Mesendoderm (in vitro differentiated cells): Measurements from ENCODE around the gene SCN8A.
A peak's percentile ranks its signal among the peaks of the same experiment; 100 is the strongest.

Source experiments
- DNase-seq: peaks from one replicate; pipeline ENCODE4 v3.0.0; 2013
- H2AK5ac ChIP-seq: 2 replicates; pipeline ENCODE4 v1.6.1; 2013; ENCODE audit warnings: low read length, inconsistent platforms
- H2BK120ac ChIP-seq: 2 replicates; pipeline ENCODE4 v1.6.1; 2013; ENCODE audit warnings: low read depth, mild to moderate bottlenecking, low read length, moderate library complexity, mixed read lengths
- H2BK15ac ChIP-seq: replicated peaks from 2 replicates; pipeline ENCODE4 v1.6.1; 2013; ENCODE audit warnings: low read depth, mild to moderate bottlenecking, moderate library complexity
- H2BK5ac ChIP-seq: 2 replicates; pipeline ENCODE4 v1.6.1; 2013; ENCODE audit warnings: low read length, inconsistent platforms
- H3K18ac ChIP-seq: 2 replicates; pipeline ENCODE4 v1.6.1; 2013; ENCODE audit warnings: mild to moderate bottlenecking, low read length, mixed read lengths
- H3K23ac ChIP-seq: one replicate; pipeline ENCODE4 v1.6.1; 2013; ENCODE audit warnings: low read length
- H3K27ac ChIP-seq: 2 replicates; pipeline ENCODE4 v1.5.1; 2013; ENCODE audit warnings: low read depth, mild to moderate bottlenecking, inconsistent platforms, low read length, moderate library complexity
- H3K27me3 ChIP-seq: 2 replicates; pipeline ENCODE4 v1.6.1; 2013; ENCODE audit warnings: low read length, control low read depth, mild to moderate bottlenecking, inconsistent platforms; ENCODE audit not compliant: insufficient read depth, poor library complexity
- H3K36me3 ChIP-seq: 2 replicates; pipeline ENCODE4 v1.6.1; 2013; ENCODE audit warnings: low read length, inconsistent platforms; ENCODE audit not compliant: control insufficient read depth, insufficient read depth
- H3K4ac ChIP-seq: one replicate; pipeline ENCODE4 v1.6.1; 2013; ENCODE audit warnings: low read depth, mild to moderate bottlenecking, low read length, moderate library complexity
- H3K4me1 ChIP-seq: 2 replicates; pipeline ENCODE4 v1.6.1; 2013; ENCODE audit warnings: low read depth, low read length, inconsistent platforms; ENCODE audit not compliant: control insufficient read depth
- H3K4me2 ChIP-seq: 2 replicates; pipeline ENCODE4 v1.6.1; 2013; ENCODE audit warnings: low read length
- H3K4me3 ChIP-seq: 2 replicates; pipeline ENCODE4 v1.5.1; 2013; ENCODE audit warnings: mild to moderate bottlenecking, low read length
- H3K56ac ChIP-seq: one replicate; pipeline ENCODE4 v1.6.1; 2013; ENCODE audit warnings: low read length
- H3K79me1 ChIP-seq: 2 replicates; pipeline ENCODE4 v1.6.1; 2013; ENCODE audit warnings: low read length, inconsistent platforms
- H3K79me2 ChIP-seq: 2 replicates; pipeline ENCODE4 v1.6.1; 2013; ENCODE audit warnings: mild to moderate bottlenecking, low read length; ENCODE audit not compliant: control insufficient read depth, insufficient read depth
- H3K9ac ChIP-seq: 2 replicates; pipeline ENCODE4 v1.6.1; 2013; ENCODE audit warnings: low read length, inconsistent platforms
- H4K5ac ChIP-seq: one replicate; pipeline ENCODE4 v1.6.1; 2013; ENCODE audit warnings: low read length
- H4K8ac ChIP-seq: one replicate; pipeline ENCODE4 v1.6.1; 2013; ENCODE audit warnings: low read depth, mild to moderate bottlenecking, control low read depth, low read length, moderate library complexity
- WGBS: extraction: QIAGEN DNeasy Blood & Tissue Kit; methylation state at CpG from one replicate; pipeline ENCODE4 v1.1.7; 2013; ENCODE audit warnings: low lambda C conversion rate, missing lambda C conversion rate; ENCODE audit not compliant: insufficient coverage; ENCODE audit errors: extremely low coverage; 5-methylcytosine and 5-hydroxymethylcytosine counted together

SCN8A gene

DNA sequence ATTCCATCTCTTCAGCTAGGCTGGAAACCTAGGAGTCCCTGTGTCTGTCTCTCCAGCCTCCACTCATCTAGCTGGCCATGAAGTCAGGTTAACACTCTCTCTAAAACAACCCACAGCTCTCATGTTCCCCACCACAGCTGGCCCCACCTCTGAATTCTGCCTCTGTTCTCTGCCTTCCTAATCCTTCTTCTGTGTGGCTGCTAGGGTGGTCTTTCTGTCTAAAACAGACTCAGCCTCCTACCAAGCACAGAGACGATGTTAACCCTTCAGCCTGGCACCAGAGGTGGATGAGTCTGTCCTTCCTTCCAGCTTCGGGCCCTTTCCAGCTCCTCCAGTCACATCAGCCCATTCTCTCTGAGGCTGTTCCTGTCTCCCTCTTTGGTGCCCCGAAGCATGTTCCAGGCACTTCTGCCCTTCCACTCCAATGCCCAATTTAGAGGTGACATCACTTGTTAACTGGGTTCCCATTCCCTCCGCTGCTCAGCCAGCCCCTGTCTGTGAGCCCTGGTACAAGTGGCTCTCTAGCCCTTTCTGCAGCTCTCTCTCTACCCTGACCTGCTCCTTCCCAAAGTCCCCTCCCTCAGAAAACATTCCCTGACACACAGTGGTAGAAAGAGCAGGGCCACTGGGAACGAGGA is 248.4 kb downstream of the SCN8A start:
- H3K4me1 ChIP-seq, result no peaks in the 10 kb centered on the region

GRCh38 chr12:51840966-51841365 is 249.9 kb downstream of the SCN8A start:
- Histone ChIP-seq H3K36me3 (no peaks in the 10 kb centered on the region), H2BK5ac (no peak overlapping the region), H3K56ac (no peak overlapping the region), H3K79me1 (no peaks in the 10 kb centered on the region), H4K5ac (no peak overlapping the region), H2BK15ac (no peak overlapping the region), H2BK120ac (no peak overlapping the region), H3K9ac (no peak overlapping the region), H3K23ac (no peak overlapping the region), H3K4me1 (no peaks in the 10 kb centered on the region), H4K8ac (no peak overlapping the region), H3K27ac (no peak overlapping the region), H3K79me2 (no peaks in the 10 kb centered on the region), H3K18ac (no peak overlapping the region), H3K4me3 (no peak overlapping the region), H3K4ac (no peak overlapping the region), H2AK5ac (no peak overlapping the region), H3K27me3 (no peaks in the 10 kb centered on the region), H3K4me2 (no peak overlapping the region)
- DNase-seq, result no peak
- WGBS, result no CpG with 5 or more reads among the region's 6 CpGs

More for the DNA sequence above, 248.4 kb downstream of the SCN8A start:
- no peak overlapping the region for H3K23ac ChIP-seq
- H4K5ac ChIP-seq, result no peak overlapping the region
- no peak overlapping the region for H2BK15ac ChIP-seq
- no peak overlapping the region for H4K8ac ChIP-seq
- no peak overlapping the region for H2AK5ac ChIP-seq
- no peak overlapping the region for H3K4me2 ChIP-seq
- H3K9ac ChIP-seq, result no peak overlapping the region
- no peak overlapping the region for H3K27ac ChIP-seq
- H3K36me3 ChIP-seq, result no peaks in the 10 kb centered on the region
- no peak overlapping the region for H3K4me3 ChIP-seq
- H2BK5ac ChIP-seq, result no peak overlapping the region
- no peaks in the 10 kb centered on the region for H3K27me3 ChIP-seq
- no peak overlapping the region for H3K18ac ChIP-seq
- no CpG with 5 or more reads among the region's 5 CpGs for WGBS
- no peaks in the 10 kb centered on the region for H3K79me2 ChIP-seq
- no peak overlapping the region for H3K56ac ChIP-seq
- H3K79me1 ChIP-seq, result no peaks in the 10 kb centered on the region
- no peak for DNase-seq
- no peak overlapping the region for H2BK120ac ChIP-seq
- no peak overlapping the region for H3K4ac ChIP-seq

- Histone ChIP-seq H3K4me1 (peaks cover 5% of the 10 kb centered on the region), H3K18ac (no peak overlapping the region)
These were observed 250.7 kb downstream of the SCN8A start for GRCh38 chr12:51841727-51842126.

GRCh38 chr12:51844854-51845253 is 253.8 kb downstream of the SCN8A start:
- Histone ChIP-seq H3K4me2 (no peak overlapping the region), H2AK5ac (no peak overlapping the region), H3K23ac (no peak overlapping the region), H3K9ac (no peak overlapping the region), H4K8ac (no peak overlapping the region), H3K4me3 (no peak overlapping the region), H3K4ac (no peak overlapping the region), H3K79me1 (no peaks in the 10 kb centered on the region), H3K56ac (no peak overlapping the region), H3K27ac (no peak overlapping the region), H2BK15ac (no peak overlapping the region), H3K79me2 (no peaks in the 10 kb centered on the region), H4K5ac (no peak overlapping the region), H3K18ac (no peak overlapping the region), H3K4me1 (peaks cover 5% of the 10 kb centered on the region), H3K27me3 (no peaks in the 10 kb centered on the region), H3K36me3 (no peaks in the 10 kb centered on the region), H2BK5ac (no peak overlapping the region), H2BK120ac (no peak overlapping the region)
- no peak for DNase-seq
- WGBS, result no CpG with 5 or more reads among the region's 4 CpGs

More at GRCh38 chr12:51841727-51842126, 250.7 kb downstream of the SCN8A start:
- Histone ChIP-seq H3K27me3 (no peaks in the 10 kb centered on the region), H3K36me3 (no peaks in the 10 kb centered on the region), H3K56ac (no peak overlapping the region), H2BK120ac (no peak overlapping the region), H3K79me1 (no peaks in the 10 kb centered on the region), H3K4ac (no peak overlapping the region), H3K4me3 (no peak overlapping the region), H3K79me2 (no peaks in the 10 kb centered on the region), H3K23ac (no peak overlapping the region), H4K5ac (no peak overlapping the region), H4K8ac (no peak overlapping the region), H3K9ac (no peak overlapping the region), H2BK15ac (no peak overlapping the region), H2BK5ac (no peak overlapping the region), H2AK5ac (no peak overlapping the region), H3K4me2 (no peak overlapping the region), H3K27ac (no peak overlapping the region)
- DNase-seq, result no peak
- no CpG with 5 or more reads among the region's 6 CpGs for WGBS

- Histone ChIP-seq H3K36me3 (no peaks in the 10 kb centered on the region), H3K9ac (no peak overlapping the region), H3K79me2 (no peaks in the 10 kb centered on the region), H4K8ac (no peak overlapping the region), H3K4me2 (no peak overlapping the region), H2BK120ac (no peak overlapping the region), H2AK5ac (no peak overlapping the region), H2BK5ac (no peak overlapping the region), H3K27ac (no peak overlapping the region), H3K4ac (no peak overlapping the region), H3K18ac (no peak overlapping the region), H3K79me1 (no peaks in the 10 kb centered on the region), H3K23ac (no peak overlapping the region), H2BK15ac (no peak overlapping the region), H4K5ac (no peak overlapping the region), H3K56ac (no peak overlapping the region), H3K27me3 (no peaks in the 10 kb centered on the region), H3K4me1 (peaks cover 5% of the 10 kb centered on the region), H3K4me3 (no peak overlapping the region)
- WGBS, result no CpG with 5 or more reads among the region's 7 CpGs
- DNase-seq, result no peak
These were observed 254.4 kb downstream of the SCN8A start for GRCh38 chr12:51845482-51845881.

GRCh38 chr12:51846271-51846691 is 255.2 kb downstream of the SCN8A start:
- Histone ChIP-seq H2BK120ac (no peak overlapping the region), H3K36me3 (no peaks in the 10 kb centered on the region), H3K4me3 (no peak overlapping the region), H2AK5ac (no peak overlapping the region), H3K27ac (no peak overlapping the region), H3K9ac (peak overlapping the region; percentile 12), H3K79me1 (no peaks in the 10 kb centered on the region), H4K5ac (no peak overlapping the region), H3K23ac (peak overlapping the region; percentile 50), H4K8ac (no peak overlapping the region), H2BK15ac (no peak overlapping the region), H3K4me1 (peaks cover 5% of the 10 kb centered on the region), H3K56ac (peak overlapping the region; percentile 2), H3K4ac (no peak overlapping the region), H2BK5ac (no peak overlapping the region), H3K27me3 (no peaks in the 10 kb centered on the region), H3K18ac (no peak overlapping the region), H3K4me2 (no peak overlapping the region), H3K79me2 (no peaks in the 10 kb centered on the region)
- DNase-seq, result no peak
- WGBS, result no CpG with 5 or more reads among the region's 15 CpGs
